NOMO-1 treated with DMSO at 0.1 percent for 48 hours (cell line): ENCODE data around the gene NKAIN4.
"Not testable (repeated sequence)": the region's sequence is repeated elsewhere in the genome, so short reads cannot be mapped to it uniquely, and the experiment has no call there.

Source experiments
- DNase-seq: peaks from one replicate; lab custom pipeline; 2025; ENCODE audit not compliant: unreplicated experiment; lab: John Stamatoyannopoulos, UW

Gene NKAIN4

GRCh38 chr20:63258781-63259180 lies 4.5 kb upstream of the NKAIN4 start:
- no peak for DNase-seq

GRCh38 chr20:63257629-63258028 lies 3.4 kb upstream of the NKAIN4 start:
- no peak for DNase-seq

DNA sequence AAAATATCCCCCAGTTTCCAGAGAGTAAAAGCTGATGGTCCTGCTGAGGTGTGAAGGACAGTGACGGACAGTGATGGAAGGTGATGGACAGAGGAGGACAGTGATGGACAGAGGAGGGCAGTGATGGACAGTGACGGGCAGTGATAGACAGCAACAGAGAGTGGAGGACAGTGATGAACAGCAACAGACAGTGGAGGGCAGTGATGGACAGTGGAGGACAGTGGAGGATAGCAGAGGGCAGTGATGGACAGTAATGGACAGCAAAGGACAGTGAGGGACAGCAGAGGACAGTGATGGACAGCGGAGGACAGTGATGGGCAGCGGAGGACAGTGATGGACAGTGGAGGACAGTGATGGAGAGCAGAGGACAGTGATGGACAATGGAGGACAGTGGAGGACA lies 2.7 kb upstream of the NKAIN4 start:
- DNase-seq = no peak

DNA sequence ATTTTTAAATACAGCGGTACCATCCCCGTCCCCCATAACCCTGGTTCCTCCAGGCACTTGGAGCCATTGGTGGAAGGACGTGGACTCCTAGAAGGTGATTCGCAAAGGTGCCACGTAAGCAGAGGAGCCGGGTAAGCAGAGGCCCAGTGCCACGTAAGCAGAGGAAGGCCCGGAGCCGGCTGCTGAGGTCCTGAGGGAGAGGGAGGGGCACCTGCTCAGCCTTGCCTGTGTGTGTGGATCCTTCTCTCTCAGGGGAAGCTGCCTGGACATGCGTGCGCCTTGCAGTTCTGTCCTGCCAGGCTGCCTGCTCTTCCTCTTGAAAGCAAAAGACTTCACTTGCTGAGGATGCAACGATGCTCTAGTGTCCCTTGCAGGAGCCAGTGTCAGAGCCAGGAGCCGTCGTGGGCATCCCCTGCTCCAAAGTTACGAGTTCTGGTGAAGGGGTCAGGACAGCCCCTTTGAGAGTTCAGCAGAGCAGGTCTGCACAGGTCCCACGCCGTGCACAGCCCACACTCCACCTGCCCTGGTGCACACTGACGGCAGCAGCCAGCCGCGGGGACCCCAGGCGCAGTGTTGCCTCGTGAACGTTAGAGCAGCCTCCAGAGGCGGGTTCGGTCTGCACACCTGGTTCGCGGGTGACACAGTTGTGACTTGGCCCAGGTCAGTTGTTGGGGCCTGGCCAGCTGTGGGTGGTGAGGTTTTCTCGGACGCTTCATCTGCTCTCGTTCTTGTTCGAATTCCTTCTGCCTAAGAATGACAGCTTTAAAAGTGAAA lies 1.9 kb upstream of the NKAIN4 start:
- no peak for DNase-seq

DNA sequence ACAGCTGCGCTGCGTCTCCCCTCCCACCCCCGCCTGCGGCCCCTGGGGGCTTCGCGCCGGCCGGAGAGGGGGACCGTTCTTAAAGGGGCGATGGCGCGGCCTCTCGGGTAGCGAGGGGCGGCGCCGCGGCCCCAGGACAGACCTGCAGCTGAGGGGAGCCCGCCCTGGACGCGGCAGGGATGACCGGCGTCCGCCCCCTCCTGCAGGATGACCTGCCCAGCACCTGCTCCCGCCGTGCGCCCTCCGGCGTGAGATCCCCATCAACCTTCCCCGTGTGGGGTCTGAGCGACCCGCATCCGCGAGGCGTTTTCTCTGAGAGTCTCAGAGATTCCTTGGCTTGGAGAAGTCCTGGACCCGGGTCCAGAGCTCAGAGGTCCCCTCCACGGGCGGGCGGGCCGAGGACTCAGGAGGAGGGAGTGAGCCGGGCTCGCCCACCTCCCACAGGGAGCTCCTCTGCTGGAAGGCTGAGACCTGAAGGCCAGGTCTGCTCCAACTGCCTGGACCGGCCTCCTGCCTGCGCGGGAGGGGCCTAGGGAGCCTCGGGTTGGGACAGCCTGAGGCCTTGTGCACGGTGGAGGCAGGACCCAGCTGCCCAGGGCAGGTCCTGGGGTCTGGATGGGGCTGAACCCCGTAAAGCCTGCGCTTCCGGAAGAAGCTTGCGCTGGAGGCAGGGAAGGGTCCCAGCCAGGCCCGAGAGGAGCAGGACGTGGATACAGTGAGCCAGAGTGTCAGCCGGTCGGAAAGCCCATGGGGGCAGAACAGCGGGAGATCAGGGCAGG lies 532 bp upstream of the NKAIN4 start:
- no peak for DNase-seq

- DNase-seq = no peak
Measured at GRCh38 chr20:63253438-63254231, 628 bp downstream of the NKAIN4 start.

GRCh38 chr20:63253065-63253437 lies 1.2 kb downstream of the NKAIN4 start:
- DNase-seq = no peak

DNA sequence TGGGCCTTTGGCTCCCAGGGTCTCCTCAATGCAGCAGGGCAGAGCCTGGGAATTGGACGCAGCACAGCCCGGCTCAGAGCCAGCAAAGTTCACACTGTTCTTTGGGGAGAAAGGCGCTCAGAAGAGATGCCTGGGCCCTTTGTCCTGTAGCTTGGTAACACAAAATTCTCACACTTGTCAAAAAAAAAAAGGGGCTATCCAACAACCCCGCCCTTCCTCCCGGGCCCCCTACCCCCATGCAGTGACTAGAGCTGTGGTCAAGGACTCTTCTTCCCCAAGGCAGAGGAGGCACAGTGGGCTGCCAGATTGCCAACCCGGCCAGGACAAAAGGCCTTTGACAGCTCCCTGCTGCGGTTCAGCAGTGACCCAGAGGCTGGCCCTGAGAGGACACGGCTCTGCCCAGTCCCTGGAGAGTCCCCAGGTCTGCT lies 2.0 kb downstream of the NKAIN4 start:
- DNase-seq = no peak

GRCh38 chr20:63251350-63251749 lies 2.9 kb downstream of the NKAIN4 start:
- DNase-seq = not testable (repeated sequence)

- no peak for DNase-seq
Measured at GRCh38 chr20:63249891-63250290, 4.4 kb downstream of the NKAIN4 start.

DNA sequence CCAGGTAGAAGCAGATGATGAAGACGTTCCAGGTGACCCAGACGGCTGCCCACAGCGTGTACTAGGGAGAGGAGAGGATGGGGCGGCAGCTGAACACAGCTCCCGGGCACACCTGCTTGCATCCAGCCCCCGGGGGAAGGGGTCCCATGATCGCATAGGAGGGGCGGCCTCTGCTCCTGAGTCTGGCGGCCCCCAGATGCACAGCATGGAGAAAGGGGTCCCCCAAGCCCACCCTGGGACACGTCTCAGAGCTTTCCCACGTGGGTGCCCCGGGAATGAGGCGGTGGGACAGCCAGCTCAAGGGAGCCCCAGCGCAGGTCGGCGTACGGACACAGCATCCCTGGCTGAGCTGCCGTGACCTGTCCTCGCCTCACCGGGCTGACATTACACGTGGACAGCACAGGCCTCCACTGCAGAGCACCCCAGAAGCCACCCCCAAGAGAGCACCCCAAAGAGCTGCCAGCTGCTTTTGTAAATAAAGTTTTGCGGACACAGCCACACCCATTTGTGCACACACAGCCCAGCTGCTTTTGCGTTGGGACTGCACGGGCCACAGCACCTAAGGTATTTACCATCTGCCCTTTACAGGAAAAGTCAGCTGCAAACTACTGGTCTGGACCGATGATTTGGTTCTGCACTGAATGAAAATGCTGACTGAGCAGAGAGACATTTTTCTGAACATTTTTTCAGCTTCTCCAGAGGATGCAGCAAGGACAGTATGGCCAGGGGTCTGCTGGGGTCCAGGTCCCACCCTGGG lies 5.2 kb downstream of the NKAIN4 start:
- DNase-seq = no peak

GRCh38 chr20:63247671-63248228 lies 6.5 kb downstream of the NKAIN4 start:
- no peak for DNase-seq

GRCh38 chr20:63246490-63247288 lies 7.6 kb downstream of the NKAIN4 start:
- DNase-seq = no peak

DNA sequence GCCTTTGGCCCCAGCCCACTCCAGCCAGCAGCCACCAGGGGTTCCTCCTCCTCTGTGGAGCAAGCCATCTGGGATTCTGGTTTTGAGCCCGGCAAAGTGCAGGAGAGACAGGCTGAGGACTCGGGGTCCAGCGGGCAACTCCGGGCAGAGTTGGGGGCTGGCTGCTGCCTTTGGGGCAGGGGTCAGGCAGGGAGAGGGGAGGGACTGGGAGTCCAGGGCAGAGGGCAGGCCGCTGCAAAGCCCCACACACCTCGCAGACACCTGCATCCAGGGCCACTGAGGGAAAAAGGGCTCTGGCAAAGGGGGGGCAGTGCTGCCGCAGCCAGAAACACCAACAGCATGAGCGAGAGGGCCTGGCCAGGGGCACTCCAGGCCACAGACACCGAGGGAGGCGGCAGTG lies 9.8 kb downstream of the NKAIN4 start:
- no peak for DNase-seq

- DNase-seq = no peak
Measured at GRCh38 chr20:63243604-63244247, 10.5 kb downstream of the NKAIN4 start.

DNA sequence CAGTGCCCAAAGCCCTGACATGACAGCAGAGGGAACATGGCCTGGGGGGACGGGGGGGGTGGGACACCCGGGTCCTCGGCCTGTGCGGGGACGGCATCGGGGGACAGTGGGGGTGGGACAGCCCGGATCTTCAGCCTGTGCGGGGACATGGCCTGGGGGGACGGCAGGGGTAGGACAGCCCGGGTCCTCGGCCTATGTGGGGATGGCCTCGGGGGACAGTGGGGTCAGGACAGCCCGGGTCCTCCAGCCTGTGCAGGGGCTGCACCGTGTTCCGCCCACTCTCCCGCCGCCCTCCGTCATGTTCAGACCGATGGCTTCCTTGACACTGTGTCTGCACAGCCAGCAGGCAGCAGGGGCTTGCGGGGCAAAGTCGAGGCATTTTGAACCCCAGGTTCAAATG lies 11.5 kb downstream of the NKAIN4 start:
- no peak for DNase-seq

DNA sequence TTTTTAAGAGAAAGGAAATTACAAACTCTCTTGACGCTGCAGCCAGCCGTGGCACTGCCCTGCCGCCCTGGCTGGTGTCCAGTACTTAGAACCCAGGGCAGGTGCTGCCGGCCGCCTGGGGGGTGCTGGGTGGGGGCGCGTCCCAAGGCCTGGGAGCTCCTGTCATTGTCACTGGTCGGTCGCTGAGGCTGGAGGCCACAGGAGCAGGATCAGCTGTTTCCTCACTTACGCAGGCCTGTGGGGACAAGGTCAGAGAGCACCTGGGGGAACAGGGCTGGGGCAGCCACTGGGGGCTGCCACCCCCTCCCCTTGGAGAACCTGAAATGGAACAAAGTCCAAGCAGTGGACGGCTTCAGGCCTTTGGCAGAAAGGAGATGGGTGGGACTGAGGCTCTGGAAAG lies 13.0 kb downstream of the NKAIN4 start:
- no peak for DNase-seq

DNA sequence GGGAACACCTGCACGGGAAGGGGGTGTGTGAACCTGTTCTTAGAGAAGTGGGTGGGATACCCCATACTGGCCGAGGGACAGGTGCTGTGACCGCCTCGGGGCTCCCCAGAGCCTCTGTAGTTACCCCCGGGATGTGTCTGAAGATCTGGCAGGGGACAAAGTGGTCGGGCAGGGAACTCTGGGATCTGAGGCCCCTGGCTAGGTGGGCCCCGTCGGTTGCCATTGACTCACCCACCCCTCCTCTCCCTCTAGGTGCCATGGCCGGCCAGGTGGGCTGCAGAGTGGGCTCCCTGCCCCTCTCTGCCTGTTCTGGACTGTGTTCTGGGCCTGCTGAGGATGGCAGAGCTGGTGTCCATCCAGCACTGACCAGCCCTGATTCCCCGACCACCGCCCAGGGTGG lies 14.3 kb downstream of the NKAIN4 start:
- no peak for DNase-seq

DNA sequence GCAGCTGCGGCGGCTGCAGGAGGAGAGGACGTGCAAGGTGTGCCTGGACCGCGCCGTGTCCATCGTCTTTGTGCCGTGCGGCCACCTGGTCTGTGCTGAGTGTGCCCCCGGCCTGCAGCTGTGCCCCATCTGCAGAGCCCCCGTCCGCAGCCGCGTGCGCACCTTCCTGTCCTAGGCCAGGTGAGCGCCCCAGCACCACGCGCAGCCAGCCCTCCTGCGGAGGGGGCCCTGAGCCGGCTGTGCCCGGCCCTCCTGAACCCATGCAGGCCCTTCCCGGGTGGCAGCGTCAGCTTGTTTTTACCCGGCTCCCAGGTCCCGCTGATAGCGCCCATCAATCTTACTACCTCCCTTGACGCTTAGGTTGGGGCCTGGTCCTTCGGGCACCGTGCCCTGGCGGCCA lies 14.8 kb downstream of the NKAIN4 start:
- no peak for DNase-seq
